T-helper 17 cell (primary cell): ENCODE results near the gene EAF1. TPM values are rescaled to one million over a fixed set of nuclear protein-coding genes. Genes with fewer than 3 reads are reported as not detected.
"Not testable (repeated sequence)": the region's sequence is repeated elsewhere in the genome, so short reads cannot be mapped to it uniquely, and the experiment has no call there.

Source experiments
- ATAC-seq: fragments of 150-1000 bp; cut with Tn5 transposase; 2 replicates; pipeline ENCODE4 v1.10.0; 2021; ENCODE audit warnings: mild to moderate bottlenecking, moderate library complexity
- DNase-seq, 3 donors: peaks; one replicate each; pipeline versions ENCODE4 v3.0.0 to v3.0.0-alpha.2; 2020 to 2021
- H3K9me3 ChIP-seq: one replicate; pipeline ENCODE4 v1.7.0; 2013; ENCODE audit warnings: low read length, mild to moderate bottlenecking; ENCODE audit not compliant: control insufficient read depth, poor library complexity, severe bottlenecking
- H3K27ac Mint-ChIP-seq: one replicate; pipeline ENCODE4 v1.8.0; 2022; ENCODE audit warnings: mild to moderate bottlenecking, moderate library complexity, mixed read lengths
- H3K27me3 Mint-ChIP-seq: one replicate; pipeline ENCODE4 v1.8.0; 2022; ENCODE audit warnings: mixed read lengths
- H3K36me3 Mint-ChIP-seq: one replicate; pipeline ENCODE4 v1.8.0; 2022; ENCODE audit warnings: low read depth, mixed read lengths
- H3K4me1 Mint-ChIP-seq: one replicate; pipeline ENCODE4 v1.8.0; 2022; ENCODE audit warnings: mild to moderate bottlenecking, mixed read lengths
- H3K4me3 Mint-ChIP-seq: one replicate; pipeline ENCODE4 v1.8.0; 2022; ENCODE audit warnings: mild to moderate bottlenecking, moderate library complexity, mixed read lengths
- total RNA-seq, 4 donors: library from RNA in 2 of 4; stranded (reverse) in 2 of 4; gene quantifications; one replicate each; pipeline ENCODE4 v1.2.3 and lab custom pipeline; 2022 to 2026

EAF1 gene
- total RNA-seq (10 to 100 TPM; 25.9 to 31.5 TPM), total RNA-seq (lab: John Stamatoyannopoulos, UW) (57.7 to 76.9 reads per million in 2 donors)

GRCh38 chr3:15427182-15427880 is at the start of gene EAF1, which contains the start of gene METTL6:
Gene EAF1 (plus strand): TSS chr3:15427598. CDS start chr3:15427780, 182 bp downstream.
Gene METTL6 (minus strand): TSS chr3:15427544. CDS start chr3:15426511, 1,033 bp downstream.
- peaks cover 10% of the 10 kb centered on the region for H3K36me3 Mint-ChIP-seq
- H3K9me3 ChIP-seq, result no peaks in the 10 kb centered on the region
- peak; percentile 63 to 76 (median 73) for DNase-seq
- H3K4me3 Mint-ChIP-seq, result peak within 1 kb of the TSS; percentile 99
- H3K27ac Mint-ChIP-seq, result peak within 1 kb of the TSS; percentile 100
- no peaks in the 10 kb centered on the region for H3K27me3 Mint-ChIP-seq
- peak; percentile 87 for ATAC-seq
- H3K4me1 Mint-ChIP-seq, result peaks cover 47% of the 10 kb centered on the region

- no peaks in the 10 kb centered on the region for H3K36me3 Mint-ChIP-seq
- no peaks in the 10 kb centered on the region for H3K27me3 Mint-ChIP-seq
- ATAC-seq, result peak; percentile 97
- H3K4me3 Mint-ChIP-seq, result no peak overlapping the region
- peaks cover 14% of the 10 kb centered on the region for H3K4me1 Mint-ChIP-seq
- peak; percentile 78 to 87 (median 86) for DNase-seq
- peak overlapping the region; percentile 94 for H3K27ac Mint-ChIP-seq
- H3K9me3 ChIP-seq, result no peaks in the 10 kb centered on the region
Observed at GRCh38 chr3:15377961-15378791, 49.2 kb upstream of the EAF1 start.

DNA sequence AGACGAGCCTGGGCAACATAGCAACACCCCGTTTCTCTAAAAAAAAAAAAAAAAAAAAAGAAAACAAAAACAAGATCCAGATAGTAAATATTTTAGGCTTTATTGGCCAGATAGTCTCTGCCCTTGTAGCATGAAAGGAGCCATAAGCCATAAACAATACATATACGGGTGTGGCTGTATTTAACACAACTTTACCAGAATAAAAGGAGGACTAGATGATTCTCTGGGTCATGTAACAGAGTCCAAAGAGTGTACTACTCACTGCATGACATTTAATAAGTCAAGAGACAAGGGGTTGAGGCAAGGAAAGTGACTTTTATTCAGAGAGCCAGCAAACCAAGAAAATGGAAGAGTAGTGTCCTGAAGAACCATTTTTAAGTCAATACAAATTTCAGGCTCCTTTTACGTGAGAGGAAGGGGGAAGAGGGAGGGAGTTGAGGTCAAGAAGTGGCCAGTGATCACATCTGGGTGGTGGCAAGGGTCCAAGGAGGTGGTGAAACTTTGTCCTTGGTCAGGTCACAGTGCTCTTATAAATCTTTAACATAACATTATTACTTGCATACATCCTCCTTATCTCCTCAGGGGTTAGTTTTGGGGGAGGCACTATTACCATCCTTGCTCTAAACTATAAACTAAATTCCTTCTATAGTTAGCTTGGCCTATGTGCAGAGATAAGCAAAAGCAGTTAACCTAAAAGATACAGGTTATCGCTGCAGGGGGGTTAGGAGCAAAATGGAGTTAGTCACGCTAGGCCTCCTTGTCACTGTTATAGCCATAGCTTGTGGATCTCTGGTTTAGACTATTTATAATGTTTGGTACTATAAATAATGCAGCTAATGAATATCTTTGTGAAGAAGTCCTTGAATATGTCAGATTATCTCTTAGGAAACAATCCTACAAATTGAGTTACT is 46.2 kb upstream of the EAF1 start:
- ATAC-seq, result no peak
- peaks cover 2% of the 10 kb centered on the region for H3K36me3 Mint-ChIP-seq
- no peak for DNase-seq

DNA sequence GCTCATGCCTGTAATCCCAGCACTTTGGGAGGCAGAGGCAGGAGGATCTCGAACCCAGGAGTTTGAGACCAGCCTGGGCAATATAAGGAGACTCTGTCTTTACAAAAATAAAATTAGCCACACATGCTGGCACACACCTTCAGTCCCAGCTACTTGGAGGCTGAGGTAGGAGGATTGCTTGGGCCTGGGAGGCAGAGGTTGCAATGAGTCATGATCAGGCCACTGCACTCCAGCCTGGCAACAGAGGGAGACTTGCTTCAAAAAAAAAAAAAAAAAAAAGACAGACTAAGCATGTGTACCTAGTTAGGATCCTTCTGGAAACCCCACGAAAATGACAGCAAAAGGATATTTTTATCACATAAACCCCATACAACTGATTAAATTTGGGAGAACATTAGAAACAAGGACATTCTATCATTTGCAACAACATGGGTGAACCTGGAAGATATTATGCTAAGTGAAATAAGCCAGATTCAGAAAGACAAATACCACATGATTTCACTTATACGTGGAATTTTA is 44.9 kb upstream of the EAF1 start:
- Mint-ChIP-seq H3K36me3 (peaks cover 2% of the 10 kb centered on the region), H3K4me1 (peaks cover 17% of the 10 kb centered on the region), H3K27ac (no peak overlapping the region), H3K27me3 (no peaks in the 10 kb centered on the region), H3K4me3 (no peak overlapping the region)
- no peak for DNase-seq
- ATAC-seq, result no peak
- H3K9me3 ChIP-seq, result no peaks in the 10 kb centered on the region

More for the DNA sequence above, 46.2 kb upstream of the EAF1 start:
- H3K4me3 Mint-ChIP-seq, result no peak overlapping the region
- peak overlapping the region; percentile 32 for H3K27ac Mint-ChIP-seq
- H3K4me1 Mint-ChIP-seq, result peaks cover 16% of the 10 kb centered on the region
- no peaks in the 10 kb centered on the region for H3K9me3 ChIP-seq
- H3K27me3 Mint-ChIP-seq, result no peaks in the 10 kb centered on the region

GRCh38 chr3:15384510-15385237 is 42.7 kb upstream of the EAF1 start:
- Mint-ChIP-seq H3K27ac (peak overlapping the region; percentile 49), H3K4me3 (no peak overlapping the region), H3K36me3 (peaks cover 2% of the 10 kb centered on the region), H3K27me3 (no peaks in the 10 kb centered on the region), H3K4me1 (peaks cover 11% of the 10 kb centered on the region)
- ATAC-seq, result no peak
- no peaks in the 10 kb centered on the region for H3K9me3 ChIP-seq
- no peak for DNase-seq

DNA sequence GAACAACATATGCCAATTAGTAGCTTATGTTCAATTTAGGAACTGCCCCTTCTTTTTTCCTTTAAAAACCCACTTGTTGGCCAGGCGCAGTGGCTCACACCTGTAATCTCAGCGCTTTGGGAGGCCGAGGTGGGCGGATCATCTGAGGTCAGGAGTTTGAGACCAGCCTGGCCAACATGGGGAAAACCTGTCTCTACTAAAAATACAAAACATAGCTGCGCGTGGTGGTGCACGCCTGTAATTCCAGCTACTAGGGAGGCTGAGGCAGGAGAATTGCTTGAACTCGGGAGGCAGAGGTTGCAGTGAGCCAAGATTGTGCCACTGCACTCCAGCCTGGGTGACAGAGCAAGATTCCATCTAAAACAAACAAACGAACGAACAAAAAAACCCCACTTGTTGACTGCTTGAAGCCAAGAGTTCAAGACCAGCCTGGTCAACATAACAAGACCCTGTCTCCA is 42.1 kb upstream of the EAF1 start:
- H3K4me3 Mint-ChIP-seq, H3K36me3 Mint-ChIP-seq, ATAC-seq, H3K27me3 Mint-ChIP-seq, H3K9me3 ChIP-seq, DNase-seq: not testable (repeated sequence)
- Mint-ChIP-seq H3K4me1 (peaks cover 11% of the 10 kb centered on the region), H3K27ac (peak overlapping the region; percentile 49)

DNA sequence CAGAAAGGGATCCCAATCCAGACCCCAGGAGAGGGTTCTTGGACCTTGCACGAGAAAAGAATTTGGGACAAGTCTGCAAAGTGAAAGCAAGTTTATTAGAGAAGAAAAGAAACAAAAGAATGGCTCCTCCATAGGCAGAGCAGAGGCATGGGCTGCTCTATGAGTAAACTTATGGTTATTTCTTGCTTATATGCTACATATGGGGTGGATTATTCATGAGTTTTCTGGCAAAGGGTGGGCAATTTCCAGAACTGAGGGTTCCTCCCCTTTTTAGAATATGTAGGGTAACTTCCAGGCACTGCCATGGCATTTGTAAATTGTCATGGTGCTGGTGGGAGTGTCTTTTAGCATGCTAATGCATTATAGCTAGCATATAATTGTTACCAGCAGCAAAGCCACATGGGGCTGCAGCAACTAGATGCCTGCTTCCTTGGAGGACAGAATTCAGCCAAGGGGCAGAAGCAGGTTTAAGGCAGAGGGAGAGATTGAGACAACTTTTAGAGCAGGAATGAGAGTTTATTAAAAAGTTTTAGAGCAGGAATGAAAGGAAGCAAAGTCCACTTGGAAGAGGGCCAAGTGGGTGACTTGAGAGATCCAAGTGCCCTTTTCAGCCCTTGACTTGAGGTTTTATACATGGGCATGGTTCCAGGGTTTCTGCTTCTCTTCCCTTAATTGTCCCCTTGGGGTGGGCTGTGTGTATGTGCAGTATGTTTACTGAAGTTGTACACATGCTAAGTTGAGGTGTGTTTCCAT is 41.3 kb upstream of the EAF1 start:
- Mint-ChIP-seq H3K27me3 (no peaks in the 10 kb centered on the region), H3K27ac (no peak overlapping the region), H3K36me3 (peaks cover 2% of the 10 kb centered on the region), H3K4me3 (no peak overlapping the region), H3K4me1 (peaks cover 15% of the 10 kb centered on the region)
- DNase-seq (no peak), ATAC-seq (no peak)
- H3K9me3 ChIP-seq, result no peaks in the 10 kb centered on the region

- not testable (repeated sequence) for H3K27me3 Mint-ChIP-seq
Observed at GRCh38 chr3:15386654-15386955, 40.8 kb upstream of the EAF1 start.

DNA sequence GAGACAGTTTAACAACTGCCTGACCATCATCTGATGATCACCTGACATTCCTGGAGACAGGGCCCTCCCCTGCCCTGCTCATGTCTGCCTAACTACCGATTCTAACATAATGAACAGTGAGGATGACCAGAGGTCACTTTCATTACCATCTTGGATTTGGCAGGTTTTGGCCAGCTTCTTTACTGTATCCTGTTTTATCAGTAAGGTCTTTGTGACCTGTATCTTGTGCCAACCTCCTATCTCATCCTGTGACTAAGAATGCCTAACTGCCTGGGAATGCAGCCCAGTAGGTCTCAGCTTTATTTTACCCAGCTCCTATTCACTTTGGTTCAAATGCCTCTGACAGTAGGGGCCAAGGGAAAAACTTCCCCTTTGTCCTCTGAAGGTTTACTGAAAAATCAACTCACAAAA is 40.2 kb upstream of the EAF1 start:
- ATAC-seq (no peak), DNase-seq (no peak)
- Mint-ChIP-seq H3K36me3 (peaks cover 2% of the 10 kb centered on the region), H3K27ac (no peak overlapping the region), H3K4me3 (no peak overlapping the region), H3K4me1 (peaks cover 15% of the 10 kb centered on the region), H3K27me3 (no peaks in the 10 kb centered on the region)
- H3K9me3 ChIP-seq, result no peaks in the 10 kb centered on the region

More at GRCh38 chr3:15386654-15386955, 40.8 kb upstream of the EAF1 start:
- not testable (repeated sequence) for H3K27ac Mint-ChIP-seq, DNase-seq, H3K36me3 Mint-ChIP-seq, ATAC-seq, H3K4me3 Mint-ChIP-seq, H3K9me3 ChIP-seq
- H3K4me1 Mint-ChIP-seq, result peaks cover 15% of the 10 kb centered on the region

DNA sequence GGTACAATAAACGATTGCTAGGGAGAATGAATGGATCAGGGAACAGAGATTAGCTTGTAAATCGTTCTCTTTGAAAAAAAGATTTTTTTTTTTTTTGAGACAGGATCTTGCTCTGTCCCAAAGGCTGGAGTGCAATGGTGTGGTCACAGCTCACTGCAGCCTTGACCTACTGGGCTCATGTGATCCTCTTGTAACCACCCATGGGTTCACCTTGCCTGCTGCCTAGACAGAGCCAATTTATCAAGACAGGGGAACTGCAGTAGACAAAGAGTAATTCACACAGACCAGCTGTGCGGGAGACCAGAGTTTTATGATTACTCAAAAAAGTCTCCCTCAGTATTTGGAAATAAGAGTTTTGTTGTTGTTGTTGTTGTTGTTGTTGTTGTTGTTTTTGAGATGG is 39.7 kb upstream of the EAF1 start:
- H3K4me3 Mint-ChIP-seq, result no peak overlapping the region
- peaks cover 2% of the 10 kb centered on the region for H3K36me3 Mint-ChIP-seq
- H3K27ac Mint-ChIP-seq, result no peak overlapping the region
- DNase-seq (no peak), ATAC-seq (no peak)
- H3K4me1 Mint-ChIP-seq, result peaks cover 13% of the 10 kb centered on the region
- H3K27me3 Mint-ChIP-seq, result no peaks in the 10 kb centered on the region
- no peaks in the 10 kb centered on the region for H3K9me3 ChIP-seq

- not testable (repeated sequence) for DNase-seq, H3K9me3 ChIP-seq, H3K27me3 Mint-ChIP-seq, H3K36me3 Mint-ChIP-seq, H3K27ac Mint-ChIP-seq, ATAC-seq, H3K4me3 Mint-ChIP-seq
- H3K4me1 Mint-ChIP-seq, result peaks cover 12% of the 10 kb centered on the region
Observed at GRCh38 chr3:15388335-15388734, 39.1 kb upstream of the EAF1 start.
